ENCODE measurements around the gene LEFTY2. TPM values are rescaled to one million over a fixed set of nuclear protein-coding genes. Genes with fewer than 3 reads are reported as not detected.
A peak's percentile ranks its signal among the peaks of the same experiment; 100 is the strongest.

The LEFTY2 gene
- total and polyA plus RNA-seq, 7 donors = 0.03 to 1.2 (median 0.13) TPM; not detected in 2

DNA sequence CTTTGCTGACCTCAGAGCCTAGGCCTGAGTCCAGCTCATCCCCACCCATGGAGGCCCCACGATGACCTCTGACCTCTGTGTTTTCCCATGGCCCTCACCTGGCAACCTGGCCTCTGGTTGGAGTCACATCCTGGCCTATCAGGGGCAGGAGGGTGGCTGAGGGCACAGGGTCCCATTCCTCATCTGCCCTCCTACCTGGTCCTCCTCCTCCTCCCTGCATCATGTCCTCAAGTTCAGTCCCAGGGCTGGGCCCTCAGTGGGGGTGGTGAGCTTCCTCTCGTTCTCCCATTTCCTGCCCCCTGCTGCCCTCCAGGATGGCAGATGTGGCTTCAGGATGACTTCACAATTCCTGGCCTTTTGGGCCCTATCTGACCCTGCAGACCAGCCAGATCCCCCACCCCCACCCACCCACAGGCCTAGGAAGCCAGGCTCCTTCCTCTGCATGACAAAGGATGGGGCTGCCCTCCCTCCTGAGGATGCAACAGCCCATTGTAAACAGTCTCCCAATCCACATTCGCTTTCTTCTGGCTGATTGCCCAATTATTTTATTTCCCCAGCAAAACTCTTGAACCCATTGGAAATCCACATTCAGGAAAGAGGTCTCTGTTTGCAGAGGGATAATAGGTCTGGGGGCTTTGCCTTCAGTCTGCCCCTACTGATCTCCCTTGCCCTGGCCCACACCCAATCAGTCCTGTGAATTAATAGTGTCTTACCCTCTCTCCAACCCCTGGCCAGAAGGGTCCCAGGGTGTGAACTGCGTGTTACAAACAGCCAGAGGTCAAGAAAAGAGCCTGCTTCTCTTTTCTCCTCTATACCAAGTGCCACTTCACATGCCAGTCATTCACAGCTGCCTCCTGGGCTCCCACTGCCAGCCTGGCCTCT, 41.7 kb downstream of the LEFTY2 start:
- no peaks in the 10 kb centered on the region for H3K27me3 ChIP-seq (ENCODE audit: insufficient read depth in 3 of 3, low read length in 2 of 3)
- H3K27ac ChIP-seq = no peak overlapping the region
- TF ChIP-seq, protein P1, sequence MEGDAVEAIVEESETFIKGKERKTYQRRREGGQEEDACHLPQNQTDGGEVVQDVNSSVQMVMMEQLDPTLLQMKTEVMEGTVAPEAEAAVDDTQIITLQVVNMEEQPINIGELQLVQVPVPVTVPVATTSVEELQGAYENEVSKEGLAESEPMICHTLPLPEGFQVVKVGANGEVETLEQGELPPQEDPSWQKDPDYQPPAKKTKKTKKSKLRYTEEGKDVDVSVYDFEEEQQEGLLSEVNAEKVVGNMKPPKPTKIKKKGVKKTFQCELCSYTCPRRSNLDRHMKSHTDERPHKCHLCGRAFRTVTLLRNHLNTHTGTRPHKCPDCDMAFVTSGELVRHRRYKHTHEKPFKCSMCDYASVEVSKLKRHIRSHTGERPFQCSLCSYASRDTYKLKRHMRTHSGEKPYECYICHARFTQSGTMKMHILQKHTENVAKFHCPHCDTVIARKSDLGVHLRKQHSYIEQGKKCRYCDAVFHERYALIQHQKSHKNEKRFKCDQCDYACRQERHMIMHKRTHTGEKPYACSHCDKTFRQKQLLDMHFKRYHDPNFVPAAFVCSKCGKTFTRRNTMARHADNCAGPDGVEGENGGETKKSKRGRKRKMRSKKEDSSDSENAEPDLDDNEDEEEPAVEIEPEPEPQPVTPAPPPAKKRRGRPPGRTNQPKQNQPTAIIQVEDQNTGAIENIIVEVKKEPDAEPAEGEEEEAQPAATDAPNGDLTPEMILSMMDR (IDR thresholded peaks at IDR 0.05) = no peak
- intact Hi-C loops (cut with DNase I) = no loop called here
- DNase-seq (peak in 1 of 2 donors; percentile 26), ATAC-seq (no peak)
- no peak overlapping the region for H3K4me3 ChIP-seq
- no peaks in the 10 kb centered on the region for H3K4me1 ChIP-seq
- no peaks in the 10 kb centered on the region for H3K9me3 ChIP-seq
- 45 to 59% (median 51%) methylated on average over 4 of the region's 4 CpGs for WGBS, 3 donors
- H3K36me3 ChIP-seq (ENCODE audit: insufficient read depth in 1 of 2, low read depth in 1 of 2) = no peaks in the 10 kb centered on the region

GRCh38 chr1:225897595-225898514, 43.2 kb downstream of the LEFTY2 start:
- Histone ChIP-seq H3K36me3 (ENCODE audit: insufficient read depth in 1 of 2, low read depth in 1 of 2) (no peaks in the 10 kb centered on the region), H3K4me1 (no peaks in the 10 kb centered on the region), H3K4me3 (no peak overlapping the region), H3K27me3 (ENCODE audit: insufficient read depth in 3 of 3, low read length in 2 of 3) (no peaks in the 10 kb centered on the region), H3K27ac (no peak overlapping the region), H3K9me3 (no peaks in the 10 kb centered on the region)
- intact Hi-C loops (cut with DNase I) = no loop called here
- TF ChIP-seq, protein P1 (IDR thresholded peaks at IDR 0.05) = no peak
- no peak for ATAC-seq
- WGBS, 3 donors = 90 to 96% (median 95%) methylated on average over 19 of the region's 19 CpGs
- peak in 1 of 2 donors; percentile 23 for DNase-seq

DNA sequence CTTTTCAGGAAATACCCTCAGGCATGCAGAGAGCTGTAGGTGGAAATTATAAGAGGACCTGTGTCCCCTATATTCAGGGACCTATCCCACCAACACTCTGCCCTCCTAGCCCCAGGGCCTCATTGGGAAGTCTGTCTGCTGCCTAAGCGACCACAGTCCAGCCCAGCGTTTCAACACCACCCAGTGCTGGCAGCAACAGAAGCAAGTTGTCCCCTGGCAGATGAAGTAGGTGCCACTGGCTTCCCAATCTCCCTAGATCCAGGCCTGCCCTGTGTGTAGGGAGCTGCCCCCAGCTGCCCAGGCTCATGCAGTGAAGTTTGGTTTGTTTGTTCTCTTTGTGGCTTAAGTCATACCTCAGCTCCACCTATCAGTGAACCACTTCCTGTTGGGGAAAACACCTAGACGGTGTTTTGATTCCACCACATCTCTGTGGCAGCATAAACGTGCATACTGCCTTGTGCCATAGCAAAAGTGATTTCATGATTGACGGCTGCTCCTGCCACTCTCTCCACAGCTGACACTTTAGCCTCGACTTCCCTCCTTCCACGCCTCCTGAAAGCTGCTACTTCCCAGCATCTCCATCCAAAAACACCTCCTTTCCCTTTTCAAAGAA, 44.0 kb downstream of the LEFTY2 start:
- intact Hi-C loops (cut with DNase I) = no loop called here
- peak in 1 of 2 donors; percentile 35 for DNase-seq
- no peaks in the 10 kb centered on the region for H3K36me3 ChIP-seq (ENCODE audit: insufficient read depth in 1 of 2, low read depth in 1 of 2)
- no peak overlapping the region for H3K27ac ChIP-seq
- no peaks in the 10 kb centered on the region for H3K27me3 ChIP-seq (ENCODE audit: insufficient read depth in 3 of 3, low read length in 2 of 3)
- TF ChIP-seq, protein P1 (IDR thresholded peaks at IDR 0.05) = no peak
- no peak for ATAC-seq
- 60 to 70% (median 67%) methylated on average over 7 of the region's 7 CpGs for WGBS, 3 donors
- H3K4me1 ChIP-seq = no peaks in the 10 kb centered on the region
- no peaks in the 10 kb centered on the region for H3K9me3 ChIP-seq
- H3K4me3 ChIP-seq = no peak overlapping the region

- Histone ChIP-seq H3K4me1 (no peaks in the 10 kb centered on the region), H3K4me3 (no peak overlapping the region), H3K27ac (no peak overlapping the region), H3K27me3 (ENCODE audit: insufficient read depth in 3 of 3, low read length in 2 of 3) (no peaks in the 10 kb centered on the region), H3K36me3 (ENCODE audit: insufficient read depth in 1 of 2, low read depth in 1 of 2) (no peaks in the 10 kb centered on the region), H3K9me3 (no peaks in the 10 kb centered on the region)
- DNase-seq = no peak
- ATAC-seq = no peak
- intact Hi-C loops (cut with DNase I) = no loop called here
- 78 to 89% (median 81%) methylated on average over 5 of the region's 5 CpGs for WGBS, 3 donors
- TF ChIP-seq, protein P1 (IDR thresholded peaks at IDR 0.05) = no peak
Measured at GRCh38 chr1:225896494-225896893, 44.5 kb downstream of the LEFTY2 start.
